ENCODE measurements around the gene DLX5. TPM values are rescaled to one million over a fixed set of nuclear protein-coding genes. Genes with fewer than 3 reads are reported as not detected.

The DLX5 gene
- total RNA-seq, 1 experiment from 2014 or later, result 0.34 TPM

DNA sequence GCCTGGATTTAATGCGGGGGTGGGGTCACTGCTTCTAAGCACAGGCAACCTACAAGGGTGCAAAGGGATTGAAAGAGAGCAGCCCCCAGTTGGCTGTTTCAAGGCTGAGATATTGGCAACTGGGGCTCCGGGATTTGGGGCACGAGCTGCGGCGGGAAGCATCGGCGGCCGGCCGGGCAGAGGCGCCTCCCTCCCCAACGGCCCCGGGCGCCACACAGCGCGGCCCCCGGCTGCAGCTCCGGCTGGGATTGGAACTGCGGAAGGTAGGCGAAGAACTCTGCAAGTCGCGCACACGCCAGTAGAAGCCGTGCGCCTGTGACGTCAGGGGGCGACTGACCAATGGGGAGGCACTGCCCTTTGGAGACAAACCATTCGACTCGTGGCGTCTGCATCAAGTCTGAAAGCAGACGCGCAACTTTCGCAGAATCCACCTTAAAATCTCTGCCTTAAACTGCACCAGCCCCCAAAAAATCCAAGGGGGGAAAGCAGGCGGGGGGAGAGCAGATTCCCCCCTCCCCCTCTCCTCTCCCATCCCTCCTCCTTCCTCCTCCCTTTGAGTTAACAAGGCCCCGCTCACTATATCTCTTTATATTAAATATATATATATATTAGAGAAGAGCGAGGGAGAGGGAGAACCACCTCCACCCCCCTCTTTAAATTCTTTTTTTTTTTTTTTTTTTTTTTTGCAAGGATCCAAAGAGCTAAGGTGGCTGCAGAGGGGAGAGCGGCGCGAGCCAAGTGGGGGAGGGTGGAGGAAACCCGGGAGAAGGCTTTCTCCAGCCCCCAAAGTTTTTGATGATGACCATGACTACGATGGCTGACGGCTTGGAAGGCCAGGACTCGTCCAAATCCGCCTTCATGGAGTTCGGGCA is 19.2 kb downstream of the DLX5 start, which contains the start of gene DLX6:
Gene DLX6, plus strand, starts transcription at position 371 of the 872 bp plus-strand sequence. Its CDS starts 425 bp downstream, at position 796.
- DNase-seq (ENCODE audit: low read depth), result peak; percentile 97

DNA sequence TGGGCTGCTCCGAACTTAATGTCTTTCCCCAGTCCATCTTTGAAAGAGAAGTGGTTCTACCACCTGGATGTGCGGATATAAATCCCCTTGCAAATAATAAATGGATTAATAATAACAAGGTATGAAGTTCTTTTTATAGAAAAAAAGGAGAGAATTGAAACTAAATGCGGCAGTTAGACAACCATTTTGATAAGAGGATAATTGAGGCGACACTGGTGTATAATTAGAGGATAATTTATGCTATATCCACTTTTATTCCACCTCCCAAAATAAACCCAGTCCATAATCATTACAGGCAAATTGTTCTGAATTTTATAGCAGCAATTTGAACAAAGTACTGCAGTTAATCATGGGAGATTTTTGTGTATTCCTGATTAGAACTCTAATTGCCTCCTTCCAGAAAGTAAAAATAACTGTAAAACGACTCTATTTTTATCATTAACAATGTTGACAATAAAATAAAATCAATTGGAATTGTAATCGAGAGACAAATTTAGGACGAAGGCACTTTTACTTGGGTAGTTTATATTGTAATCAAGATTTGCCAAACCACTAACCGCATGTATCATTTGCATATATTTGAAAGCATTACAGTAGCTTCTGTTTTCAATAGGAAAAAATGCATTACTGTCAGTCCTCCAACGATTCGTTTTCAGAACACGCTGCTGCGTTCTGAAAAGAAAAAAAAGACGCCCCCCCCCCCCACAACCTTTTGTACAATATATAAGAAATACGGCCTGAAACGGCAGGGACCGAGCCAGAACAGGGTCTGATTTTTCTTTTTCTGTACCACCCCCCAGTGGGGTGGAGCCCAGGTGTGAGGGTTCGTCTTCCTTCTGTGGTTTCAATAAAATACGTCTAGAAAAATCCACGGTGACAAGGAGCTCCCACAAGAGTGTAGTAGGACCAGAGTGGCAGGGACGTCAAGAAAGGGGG is 20.1 kb downstream of the DLX5 start:
- DNase-seq (ENCODE audit: low read depth), result no peak

DNA sequence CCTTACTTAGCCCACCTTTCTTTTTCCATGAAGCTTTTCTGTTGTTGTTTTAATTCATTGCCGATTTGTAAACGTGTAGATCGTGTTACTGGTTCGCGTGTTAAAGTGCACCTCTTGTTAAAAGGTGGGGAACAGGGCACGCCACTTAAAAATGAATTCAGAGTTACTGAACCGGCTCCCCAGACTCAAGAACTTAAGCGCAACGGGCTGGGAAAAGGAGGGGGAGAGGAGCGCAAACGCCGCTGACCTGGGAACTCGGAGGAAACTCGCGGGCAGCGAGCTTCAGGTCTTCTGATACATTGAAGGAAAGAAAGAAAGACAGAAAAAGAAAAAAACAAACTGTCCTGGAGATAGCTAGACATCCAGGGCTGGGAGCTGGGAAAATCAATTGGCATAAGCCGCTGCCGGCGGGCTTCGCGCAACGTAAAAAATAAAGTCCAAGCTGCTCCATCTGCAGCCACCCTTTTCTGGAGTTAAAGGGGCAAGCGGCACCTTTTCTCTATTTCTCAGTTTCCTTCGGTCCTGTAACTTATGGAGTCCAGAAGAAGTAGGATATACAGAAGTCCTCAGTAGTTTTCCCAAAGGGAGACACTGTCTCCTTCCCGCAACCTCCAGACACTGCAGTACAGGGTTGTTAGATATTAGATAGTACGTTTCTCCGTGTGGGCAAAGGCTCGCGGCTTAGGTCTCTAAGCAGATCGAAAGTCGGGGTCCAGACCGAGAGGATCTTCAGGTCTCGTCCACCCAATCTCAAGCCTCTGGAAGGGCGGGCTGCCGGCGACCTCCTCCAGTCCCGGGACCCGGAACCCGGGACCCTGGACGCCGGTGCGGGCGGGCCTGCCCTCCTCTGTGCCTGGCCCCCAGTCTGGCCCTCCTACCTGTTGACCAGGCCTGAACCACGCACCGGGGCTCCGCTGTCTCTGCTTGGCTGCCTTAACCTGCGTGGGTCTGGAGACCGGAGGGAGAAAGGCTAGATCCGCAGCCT is 21.1 kb downstream of the DLX5 start:
- DNase-seq (ENCODE audit: low read depth), result no peak

DNA sequence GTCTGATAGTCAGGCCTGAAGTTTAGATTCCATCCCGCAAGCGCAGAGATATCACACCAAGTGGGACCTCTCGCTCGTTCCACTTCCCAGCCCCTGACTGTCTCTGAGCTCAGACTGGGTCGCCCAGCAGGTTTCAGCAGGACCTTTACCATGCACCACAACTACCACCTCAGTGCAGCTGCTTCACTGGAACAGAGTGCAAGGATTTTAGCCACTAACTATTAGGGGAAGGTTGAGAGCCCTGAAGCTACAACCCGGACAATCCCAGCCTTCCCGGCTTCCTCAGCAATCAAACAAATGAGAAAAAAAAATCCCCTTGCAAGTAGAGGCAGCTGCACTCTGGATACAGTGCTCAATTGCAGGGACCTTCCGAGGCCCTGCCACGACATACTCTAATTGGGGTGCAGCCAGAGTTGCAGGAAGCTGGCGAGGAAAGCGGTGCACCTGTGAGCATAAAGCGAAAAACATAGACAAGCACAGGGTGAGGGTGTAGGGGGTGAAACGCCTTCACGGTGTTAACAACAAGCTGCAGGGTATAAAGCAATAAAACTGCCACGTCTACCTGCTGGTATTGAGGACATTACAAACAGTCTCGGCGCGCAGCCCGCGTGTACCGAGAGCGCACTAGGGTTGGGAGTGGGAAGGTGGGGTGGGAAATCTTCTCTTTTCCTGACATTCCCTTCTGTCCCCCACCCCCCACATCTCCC is 21.9 kb downstream of the DLX5 start:
- DNase-seq (ENCODE audit: low read depth), result no peak

DNA sequence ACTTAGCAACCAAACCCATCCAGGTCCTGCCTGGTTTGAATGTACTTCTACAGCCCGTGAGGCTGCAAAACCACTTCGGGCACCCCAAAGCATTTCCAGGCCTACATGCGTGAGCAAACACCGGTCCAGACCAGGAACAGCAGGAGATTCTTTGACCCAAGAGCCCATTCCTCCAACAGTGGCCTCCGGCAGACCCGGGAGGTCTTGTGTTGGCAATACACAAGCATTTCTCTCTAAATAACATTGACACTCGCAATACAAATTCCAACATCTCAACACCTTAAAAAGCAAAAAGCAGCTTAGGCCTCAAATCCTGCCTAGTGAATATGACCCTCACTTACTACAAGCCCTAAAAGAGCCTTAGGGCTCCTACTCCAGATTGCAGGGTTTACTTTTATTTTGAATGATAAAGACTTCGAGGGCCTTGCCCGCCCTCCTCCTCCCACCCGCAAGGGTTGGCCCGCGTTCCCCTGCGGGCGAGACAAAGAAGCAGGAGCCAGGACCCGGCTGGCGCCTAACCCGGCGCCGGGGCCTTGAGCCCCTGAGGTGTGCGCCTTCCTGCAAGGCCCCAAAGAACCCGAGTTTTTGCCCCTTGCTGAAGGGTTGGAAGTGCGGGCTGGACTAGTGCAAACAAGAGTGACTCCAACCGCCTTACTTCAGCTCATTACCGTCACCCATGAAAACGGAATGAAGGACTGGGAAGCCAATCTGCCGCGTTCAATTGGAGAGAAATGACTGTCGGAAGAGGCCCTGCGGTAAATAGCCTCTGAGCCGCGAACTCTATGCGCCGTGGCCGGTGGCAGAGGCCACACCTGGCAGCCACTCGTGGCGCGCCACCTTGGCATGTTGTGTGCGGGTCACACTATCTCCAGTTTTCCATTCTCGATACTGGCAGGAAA is 22.7 kb downstream of the DLX5 start:
- no peak for DNase-seq (ENCODE audit: low read depth)

DNA sequence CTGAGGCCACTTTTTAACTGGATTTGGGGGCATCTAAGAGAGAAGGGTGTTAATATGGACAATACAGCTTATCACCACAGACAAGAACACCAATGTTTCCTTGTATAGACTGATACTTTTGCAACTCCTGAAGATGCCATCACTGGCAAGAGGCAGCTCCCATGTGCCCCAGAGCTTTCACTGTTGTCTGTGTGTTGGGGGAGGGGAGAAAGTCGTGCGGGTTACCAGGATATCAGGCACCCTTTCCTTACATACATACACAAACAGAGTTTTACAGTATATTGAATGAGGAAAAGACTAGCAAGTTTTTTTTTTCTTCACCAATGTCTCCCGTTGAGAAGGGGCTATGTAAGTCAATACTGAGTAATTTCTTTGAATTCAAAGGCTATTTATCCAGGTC is 23.4 kb downstream of the DLX5 start:
- DNase-seq (ENCODE audit: low read depth), result no peak

DNA sequence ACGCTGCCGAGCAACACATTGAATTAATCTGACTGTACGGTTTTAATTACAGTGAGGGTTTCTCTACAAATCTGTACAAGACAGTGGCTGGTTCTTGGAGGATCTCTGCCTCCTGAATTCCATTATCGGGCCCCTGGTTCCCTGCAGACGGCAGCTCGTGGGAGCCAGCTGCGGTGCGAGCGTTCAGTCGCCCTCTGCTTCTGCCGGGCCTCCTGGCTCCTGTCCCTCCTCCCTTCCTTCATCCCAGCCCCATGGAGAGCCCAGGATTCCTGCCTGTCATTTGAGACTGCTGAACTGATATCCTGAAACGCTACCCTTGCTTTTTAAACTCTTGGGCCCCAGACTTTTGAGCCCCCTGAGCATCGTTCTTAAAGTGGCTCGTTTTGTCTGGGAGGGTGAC is 25.9 kb downstream of the DLX5 start:
- DNase-seq (ENCODE audit: low read depth), result no peak

DNA sequence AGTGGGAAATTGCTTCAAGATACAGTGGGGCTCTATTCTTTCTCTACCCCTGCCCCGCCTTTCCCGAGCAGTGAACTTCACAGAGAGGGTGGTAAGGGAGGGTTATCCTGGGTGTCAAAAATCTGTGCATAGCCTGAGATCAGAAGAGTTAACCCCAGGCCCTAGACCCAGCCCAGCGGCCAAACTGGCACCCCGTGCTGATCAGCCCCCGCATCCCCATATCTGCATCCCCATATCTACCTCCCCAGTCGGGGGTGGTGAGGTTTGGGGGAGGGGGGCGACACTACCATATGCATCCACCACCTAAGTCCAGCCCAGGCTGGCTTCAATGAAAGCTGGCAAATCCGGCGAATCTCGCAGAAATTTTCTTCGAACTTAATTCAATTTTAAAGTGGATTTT is 26.3 kb downstream of the DLX5 start:
- no peak for DNase-seq (ENCODE audit: low read depth)

DNA sequence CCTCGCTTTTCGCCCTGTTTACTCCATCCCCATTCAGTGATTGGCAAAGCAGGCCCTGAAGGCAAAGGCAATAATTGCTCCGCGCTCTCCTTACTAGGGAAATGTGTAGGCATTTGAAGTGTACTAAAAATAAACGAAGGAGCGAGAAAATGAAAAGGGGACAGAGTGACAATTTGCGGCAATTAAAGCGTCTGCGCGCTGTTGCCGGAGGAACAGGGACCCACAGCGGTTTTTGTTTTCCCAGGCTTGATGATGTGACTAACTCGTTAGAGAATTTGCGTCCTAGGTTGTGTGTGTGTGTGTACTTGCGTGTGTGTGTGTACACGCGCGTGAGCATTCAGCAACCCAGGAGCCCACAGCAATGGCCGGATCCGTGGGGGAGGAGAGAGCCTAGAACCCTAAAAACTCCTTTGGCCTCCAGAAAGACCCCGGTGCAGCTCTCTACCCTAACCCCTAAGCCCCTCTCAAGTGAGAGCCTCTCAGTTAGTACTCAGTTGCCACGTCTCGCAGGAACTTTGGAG is 27.1 kb downstream of the DLX5 start:
- no peak for DNase-seq (ENCODE audit: low read depth)

DNA sequence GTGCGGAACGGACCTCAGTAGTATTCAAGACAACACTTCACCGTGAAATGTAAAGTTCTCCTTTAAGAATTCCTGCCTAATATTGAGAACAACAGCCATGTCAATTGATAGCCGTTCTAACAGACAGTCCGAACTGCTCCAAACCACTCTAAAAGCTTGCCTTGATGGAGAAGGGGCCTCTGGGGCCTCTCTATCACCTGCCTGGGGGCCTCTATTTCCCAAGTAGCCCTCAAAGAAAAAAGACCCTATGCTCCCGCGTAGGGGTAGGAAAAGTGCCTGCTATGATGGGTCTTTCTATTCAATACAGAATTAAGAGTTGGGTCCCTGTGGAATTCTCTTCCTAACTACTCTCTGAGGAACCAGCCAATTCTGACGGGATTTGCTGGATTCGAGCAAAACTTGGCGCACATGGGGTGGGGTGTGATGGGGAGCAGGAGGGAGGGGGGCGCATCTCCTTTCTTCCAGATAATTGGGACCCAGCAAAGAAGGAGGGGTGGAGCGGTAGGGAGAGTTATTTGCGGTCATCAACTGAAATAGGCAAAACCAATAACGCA is 27.6 kb downstream of the DLX5 start:
- DNase-seq (ENCODE audit: low read depth), result no peak

DNA sequence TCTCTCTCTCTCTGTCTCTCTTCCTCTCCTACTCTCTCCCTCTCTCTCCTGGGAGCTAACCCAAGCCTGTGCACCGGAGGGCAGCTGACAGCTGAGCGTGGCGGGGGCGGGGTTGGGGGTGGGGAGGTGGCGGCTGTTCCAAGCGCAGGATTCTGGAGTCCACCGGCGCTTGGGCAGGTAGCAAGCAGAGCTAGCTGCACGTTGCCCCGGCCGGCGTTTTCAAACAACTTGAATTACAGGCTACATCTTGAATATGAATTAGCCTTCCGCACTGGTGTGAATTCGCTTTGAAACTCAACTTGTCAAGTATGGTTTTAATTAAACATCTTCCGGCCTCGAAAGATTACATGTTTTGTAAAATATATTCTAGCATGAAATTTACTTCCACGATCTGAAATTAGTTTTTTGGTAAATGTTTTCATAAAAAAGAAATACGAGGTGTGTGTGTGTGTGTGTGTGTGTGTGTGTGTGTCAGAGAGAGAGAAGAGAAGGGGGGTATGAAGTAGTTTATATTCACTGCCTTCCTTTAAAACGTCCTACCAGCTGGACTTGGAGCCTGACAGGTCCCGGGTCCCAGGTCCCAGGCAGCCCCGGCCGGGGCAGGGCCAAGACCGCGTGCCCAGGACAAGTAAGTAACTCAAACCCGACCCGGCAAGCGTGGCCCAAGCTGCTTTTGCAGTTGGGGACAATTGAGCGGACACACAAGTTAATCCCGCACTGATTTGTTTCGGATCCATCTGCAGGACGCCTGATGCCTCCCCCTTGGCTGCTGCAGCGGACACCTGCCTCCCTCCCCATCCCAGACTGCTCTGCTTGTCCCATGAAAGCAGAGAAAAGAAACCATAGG is 28.3 kb downstream of the DLX5 start:
- no peak for DNase-seq (ENCODE audit: low read depth)

DNA sequence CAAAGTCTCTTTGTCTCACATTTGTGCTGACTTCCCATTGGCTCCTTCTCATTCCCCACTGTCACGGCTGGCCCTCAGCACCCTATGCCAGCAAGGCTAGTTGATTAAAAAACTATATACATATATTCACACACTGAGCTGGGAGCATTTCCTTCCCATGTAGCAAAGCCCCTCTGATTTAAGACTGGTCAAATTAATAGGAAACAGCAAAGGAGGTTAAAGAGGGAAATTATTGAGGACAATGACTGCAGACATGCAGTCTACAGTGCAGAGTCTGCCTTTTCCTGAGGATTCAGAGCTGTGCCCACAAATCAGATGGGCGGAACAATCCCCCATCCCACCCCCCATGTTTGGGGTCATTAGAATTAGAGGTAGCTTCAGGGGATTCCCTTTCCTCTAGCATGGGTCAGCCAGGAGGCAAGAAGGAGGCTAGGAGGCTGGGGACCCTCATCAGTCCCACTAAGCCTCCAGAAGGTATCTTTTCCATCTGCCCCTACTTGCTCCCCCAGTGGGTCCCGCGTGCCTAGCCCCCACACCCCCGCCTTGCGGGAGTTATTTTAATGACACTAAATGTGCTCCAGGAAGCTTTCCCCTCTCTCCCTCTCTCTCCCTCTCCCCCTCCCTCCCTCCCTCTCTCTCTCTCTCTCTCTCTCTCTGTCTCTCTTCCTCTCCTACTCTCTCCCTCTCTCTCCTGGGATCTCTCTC is 29.1 kb downstream of the DLX5 start:
- no peak for DNase-seq (ENCODE audit: low read depth)

DNA sequence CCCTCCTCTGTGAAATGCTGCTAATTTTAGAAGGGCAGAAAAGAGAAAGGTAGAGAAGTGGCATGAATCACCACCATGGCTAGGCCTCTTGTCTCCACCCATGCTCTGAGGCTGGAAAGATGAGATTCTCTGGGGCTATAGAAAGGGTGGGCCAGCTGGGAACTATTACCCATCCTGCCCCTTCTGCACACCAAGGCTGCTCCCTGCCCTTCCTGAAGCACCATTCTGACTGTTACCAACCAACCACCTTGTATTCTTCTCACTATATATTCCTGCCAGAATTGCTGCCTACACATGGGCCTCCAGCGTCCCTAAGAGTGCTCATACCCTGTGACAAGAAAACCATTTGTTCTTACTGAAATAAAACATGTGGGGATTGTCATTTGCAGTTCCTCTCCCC is 30.7 kb downstream of the DLX5 start:
- DNase-seq (ENCODE audit: low read depth), result no peak

DNA sequence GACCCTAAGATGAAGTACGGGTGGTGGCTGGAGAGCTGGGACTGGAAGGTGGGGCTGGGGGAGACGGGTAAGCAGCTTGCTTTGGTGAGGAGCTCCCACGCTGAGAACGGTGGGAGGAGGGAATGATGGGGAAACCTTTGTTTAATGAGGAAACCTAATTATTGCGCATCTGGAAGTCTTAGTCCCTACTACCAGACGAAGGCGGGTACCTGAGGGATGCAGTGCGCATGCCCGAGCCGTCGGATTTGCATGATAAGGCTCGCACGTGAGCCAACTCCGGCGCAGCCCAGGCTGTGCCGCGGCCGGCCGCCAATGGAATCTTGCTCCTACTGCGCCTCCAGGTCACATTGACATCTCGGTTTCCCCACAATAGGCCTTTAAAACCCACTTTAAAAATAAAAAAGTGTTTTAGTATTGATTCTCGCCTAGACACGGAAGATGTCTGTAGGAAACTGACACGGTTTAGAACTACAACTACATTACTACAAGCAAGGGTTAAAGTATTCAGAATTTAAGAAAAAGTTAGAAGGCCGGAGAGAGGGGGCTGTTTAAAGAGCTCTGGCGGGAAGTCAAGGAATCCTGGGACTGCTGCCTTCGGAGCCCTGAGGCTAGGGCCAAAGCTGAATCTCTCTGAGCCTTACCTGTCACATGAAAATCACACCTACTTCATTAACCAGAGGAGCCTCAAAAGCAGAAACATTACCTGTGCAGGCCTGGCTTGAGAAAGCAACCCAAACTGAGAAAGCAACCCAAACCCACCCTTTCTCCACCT is 31.4 kb downstream of the DLX5 start:
- DNase-seq (ENCODE audit: low read depth), result no peak

DNA sequence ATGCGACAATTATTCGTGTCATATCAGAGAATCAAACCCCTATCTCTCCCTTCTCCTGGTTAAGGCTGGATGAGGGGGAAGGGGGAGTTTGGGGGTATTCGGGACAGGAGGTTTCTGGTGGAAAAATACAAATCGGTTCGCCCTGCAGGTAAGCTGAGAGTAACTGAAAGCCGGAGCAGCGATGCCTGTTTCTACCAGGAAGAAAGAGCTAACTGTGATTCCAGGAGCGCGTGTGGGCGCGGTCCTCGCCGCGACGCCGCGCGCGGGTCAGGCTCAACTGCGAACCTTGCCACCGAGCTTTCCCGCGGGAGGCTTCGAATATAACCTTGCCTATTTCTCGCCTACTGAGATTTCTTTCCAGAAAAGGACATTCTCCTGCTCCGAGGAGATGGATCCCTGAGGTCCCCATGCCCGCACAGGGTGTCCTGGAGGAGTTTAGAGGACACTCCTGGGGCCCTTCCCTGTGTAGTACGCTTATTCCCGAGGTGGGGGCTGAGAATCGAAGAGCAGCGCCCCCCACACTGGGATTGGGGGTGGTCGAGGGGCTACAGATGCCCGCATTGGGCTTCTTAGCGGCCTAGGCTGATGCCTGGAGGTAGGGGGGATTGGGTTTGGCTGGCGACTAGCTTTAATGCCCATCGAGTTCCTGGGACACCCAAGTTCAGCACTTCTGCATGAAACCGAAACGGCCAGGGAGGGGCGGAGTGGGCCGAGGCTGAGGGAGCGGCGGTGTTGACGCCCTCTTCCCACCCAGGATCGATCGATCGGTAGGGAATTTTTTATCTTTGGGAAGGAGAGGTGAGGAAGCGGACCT is 32.2 kb downstream of the DLX5 start:
- no peak for DNase-seq (ENCODE audit: low read depth)
